Measurements from ENCODE around the gene MAML1.
"Not testable (repeated sequence)": the region's sequence is repeated elsewhere in the genome, so short reads cannot be mapped to it uniquely, and the experiment has no call there.

Gene MAML1

DNA sequence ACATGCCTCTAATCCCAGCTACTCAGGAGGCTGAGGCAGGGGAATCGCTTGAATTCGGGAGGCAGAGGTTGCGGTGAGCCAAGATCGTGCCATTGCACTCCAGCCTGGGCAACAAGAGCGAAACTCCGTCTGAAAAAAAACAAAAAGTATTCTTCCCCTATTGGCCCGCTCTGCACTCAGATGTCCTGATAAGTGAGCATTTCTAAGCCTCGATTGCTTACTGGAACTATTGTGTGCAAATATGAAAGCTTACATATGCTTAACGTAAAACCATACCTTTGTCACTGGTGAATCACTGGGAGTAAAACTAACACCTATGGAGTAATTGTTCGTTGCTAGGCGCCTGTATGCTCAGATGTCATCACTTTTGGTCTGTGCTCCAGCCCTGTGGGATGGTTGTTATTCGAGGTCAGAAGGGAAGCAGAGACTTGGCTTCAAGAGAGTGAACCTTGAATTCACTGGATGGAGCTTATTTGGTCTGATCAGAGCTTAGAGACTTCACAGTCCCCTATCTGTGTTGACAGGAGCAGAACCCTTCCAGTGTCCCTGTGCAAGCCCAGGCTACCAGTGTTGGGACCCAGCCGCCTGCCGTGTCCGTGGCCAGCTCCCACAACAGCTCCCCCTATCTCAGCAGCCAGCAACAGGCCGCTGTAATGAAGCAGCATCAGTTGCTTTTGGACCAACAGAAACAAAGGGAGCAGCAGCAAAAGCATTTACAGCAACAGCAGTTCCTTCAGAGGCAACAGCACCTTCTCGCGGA lies 35.9 kb downstream of the MAML1 start:
- DNase-seq (ENCODE audit: low read depth in 1 of 2, low spot score in 1 of 2), result no peak

DNA sequence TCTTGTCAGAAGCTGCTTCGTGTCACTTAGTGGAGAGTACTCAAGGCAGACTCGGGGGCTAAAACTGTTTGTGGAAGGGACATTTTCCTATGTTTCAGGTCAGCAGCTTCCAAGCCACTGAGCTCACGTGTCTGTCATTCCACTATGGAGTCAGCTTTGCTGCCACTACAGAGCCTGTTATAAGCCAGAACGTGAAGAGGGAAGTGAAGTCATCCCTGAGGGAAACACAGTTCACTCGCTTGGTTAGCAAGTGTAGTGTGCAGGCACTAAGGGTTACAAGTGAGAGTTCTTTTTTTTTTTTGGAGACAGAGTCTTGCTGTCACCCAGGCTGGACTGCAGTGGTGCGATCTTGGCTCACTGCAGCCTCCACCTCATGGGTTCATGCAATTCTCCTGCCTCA lies 36.6 kb downstream of the MAML1 start:
- no peak for DNase-seq (ENCODE audit: low read depth in 1 of 2, low spot score in 1 of 2)

DNA sequence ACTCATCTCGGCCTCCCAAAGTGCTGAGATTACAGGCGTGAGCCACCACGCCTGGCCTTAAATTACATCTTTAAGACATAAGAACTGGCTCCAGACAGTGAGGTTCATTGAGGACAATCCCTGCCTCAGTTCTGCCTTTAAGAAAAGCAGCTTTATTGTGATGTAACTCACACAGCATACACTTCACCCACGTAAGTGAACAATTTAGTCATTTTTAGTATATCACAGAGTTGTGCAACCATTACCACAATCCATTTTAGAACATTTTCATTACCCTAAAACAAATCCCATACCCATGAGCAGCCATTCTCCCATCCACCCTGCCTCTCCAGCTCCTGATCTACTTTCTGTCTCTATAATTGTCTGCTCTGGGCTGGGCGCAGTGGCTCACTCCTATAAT lies 37.2 kb downstream of the MAML1 start:
- no peak for DNase-seq (ENCODE audit: low read depth in 1 of 2, low spot score in 1 of 2)

DNA sequence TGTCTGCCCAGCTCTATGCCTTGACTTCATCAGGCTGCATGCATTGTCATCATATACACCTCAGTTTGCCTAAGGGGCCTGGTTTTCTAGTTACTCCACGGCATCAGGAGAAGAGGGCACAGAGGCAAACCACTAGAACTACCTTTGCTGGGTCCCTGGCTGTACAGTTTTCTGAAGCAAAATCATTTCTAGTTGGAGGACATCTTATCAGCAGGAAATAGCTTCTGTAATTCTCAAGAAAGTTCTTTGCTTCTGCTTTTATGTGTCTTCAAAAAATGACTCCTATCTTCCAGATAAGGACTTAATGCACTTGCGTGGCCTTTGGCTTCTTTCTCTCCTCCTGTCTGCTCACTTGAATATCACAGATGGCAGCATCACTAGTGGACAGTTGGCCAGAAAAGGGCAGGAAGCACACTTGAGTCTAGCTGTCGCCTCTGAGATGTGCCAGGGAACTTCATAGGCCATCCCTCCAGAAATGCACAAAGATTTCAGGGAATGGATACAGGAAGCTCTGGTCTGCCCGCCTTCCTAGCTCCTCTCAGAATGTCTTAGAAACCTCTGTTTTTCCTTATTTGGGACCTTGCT lies 38.8 kb downstream of the MAML1 start:
- DNase-seq (ENCODE audit: low read depth in 1 of 2, low spot score in 1 of 2), result no peak

DNA sequence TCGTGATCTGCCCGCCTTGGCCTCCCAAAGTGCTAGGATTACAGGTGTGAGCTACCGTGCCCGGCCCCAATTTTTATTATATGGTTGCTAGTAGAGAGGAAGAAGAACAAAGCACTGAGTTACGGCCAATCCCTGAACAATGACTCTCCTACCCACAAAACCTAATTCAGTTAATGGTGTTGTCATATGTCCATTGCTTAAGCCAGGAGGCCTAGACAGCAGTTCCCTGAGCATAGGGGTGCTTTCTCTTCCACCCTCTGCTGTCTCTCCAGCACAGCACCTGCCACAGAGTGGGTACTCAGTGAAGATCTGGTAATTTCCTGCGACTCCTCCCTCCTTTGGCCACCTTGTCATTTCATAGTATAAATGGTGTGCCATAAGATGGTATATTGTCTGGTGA lies 39.7 kb downstream of the MAML1 start:
- no peak for DNase-seq (ENCODE audit: low read depth in 1 of 2, low spot score in 1 of 2)

DNA sequence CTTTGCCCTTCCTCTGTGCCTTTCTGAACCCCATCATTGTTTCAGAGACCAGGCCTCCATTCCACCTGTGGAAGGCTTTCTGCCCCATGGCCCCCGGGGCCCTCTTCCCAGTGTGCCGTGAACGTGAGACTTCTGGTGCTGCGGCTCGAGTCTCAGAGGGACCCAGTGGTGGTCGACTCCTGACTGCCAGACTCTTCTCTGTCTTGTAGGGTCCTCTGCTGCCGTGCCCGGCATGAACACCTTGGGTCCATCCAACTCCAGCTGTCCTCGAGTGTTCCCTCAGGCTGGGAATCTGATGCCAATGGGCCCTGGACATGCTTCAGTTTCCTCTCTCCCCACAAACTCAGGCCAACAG lies 41.0 kb downstream of the MAML1 start:
- DNase-seq (ENCODE audit: low read depth in 1 of 2, low spot score in 1 of 2), result no peak

DNA sequence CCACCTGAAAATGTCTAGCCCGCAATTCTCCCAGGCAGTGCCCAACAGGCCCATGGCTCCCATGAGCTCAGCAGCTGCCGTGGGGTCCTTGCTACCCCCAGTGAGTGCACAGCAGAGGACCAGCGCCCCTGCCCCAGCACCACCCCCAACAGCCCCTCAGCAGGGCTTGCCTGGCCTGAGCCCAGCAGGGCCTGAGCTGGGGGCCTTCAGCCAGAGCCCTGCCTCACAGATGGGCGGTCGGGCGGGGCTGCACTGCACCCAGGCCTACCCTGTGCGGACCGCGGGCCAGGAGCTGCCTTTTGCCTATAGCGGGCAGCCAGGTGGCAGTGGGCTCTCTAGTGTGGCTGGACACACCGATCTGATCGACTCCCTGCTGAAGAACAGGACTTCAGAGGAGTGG lies 41.8 kb downstream of the MAML1 start:
- DNase-seq (ENCODE audit: low read depth in 1 of 2, low spot score in 1 of 2), result no peak

DNA sequence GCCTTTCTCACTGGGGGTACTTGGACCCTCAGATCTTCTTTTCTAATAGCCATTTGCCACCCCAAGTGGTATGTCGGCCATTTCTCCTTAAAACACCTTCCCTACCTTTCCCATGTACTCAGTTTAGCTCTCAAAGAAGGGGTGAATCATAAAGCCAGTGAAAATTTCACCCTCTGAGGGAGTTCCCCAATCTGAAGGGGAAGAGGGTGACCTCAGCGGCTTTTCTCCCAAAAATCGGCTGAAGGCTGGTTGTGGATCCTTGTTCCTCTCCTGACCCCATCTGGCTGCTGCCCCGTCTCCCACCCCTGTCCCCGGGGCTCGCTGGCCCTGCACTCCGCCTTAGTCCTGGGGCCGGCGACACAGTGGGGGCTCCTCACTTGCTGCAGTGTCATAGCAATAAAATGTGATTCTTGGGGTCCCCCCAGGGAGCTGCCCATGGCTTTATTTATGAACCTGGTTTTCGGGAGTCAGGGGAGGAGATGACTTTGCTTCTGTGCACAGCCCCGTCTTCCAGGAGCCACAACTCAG lies 43.9 kb downstream of the MAML1 start:
- no peak for DNase-seq (ENCODE audit: low read depth in 1 of 2, low spot score in 1 of 2)

DNA sequence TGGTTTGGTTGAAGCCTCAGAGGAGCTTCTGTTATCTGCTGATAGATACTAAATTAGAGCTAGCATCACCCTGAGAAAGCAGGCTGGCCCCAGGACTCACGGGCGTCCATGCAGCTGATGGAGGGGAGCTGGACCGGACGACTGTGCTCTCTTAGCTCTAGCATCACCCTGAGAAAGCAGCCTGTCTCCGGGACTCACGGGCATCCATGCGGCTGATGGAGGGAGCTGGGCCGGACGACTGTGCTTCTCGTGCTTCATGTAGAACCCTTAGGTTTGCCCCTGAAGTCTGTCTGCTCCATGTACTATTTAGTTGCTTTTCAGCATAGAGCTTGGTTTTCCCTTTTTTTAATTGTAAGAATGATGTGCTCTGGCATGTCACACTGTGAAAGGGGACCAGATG lies 44.8 kb downstream of the MAML1 start:
- DNase-seq (ENCODE audit: low read depth in 1 of 2, low spot score in 1 of 2), result no peak

DNA sequence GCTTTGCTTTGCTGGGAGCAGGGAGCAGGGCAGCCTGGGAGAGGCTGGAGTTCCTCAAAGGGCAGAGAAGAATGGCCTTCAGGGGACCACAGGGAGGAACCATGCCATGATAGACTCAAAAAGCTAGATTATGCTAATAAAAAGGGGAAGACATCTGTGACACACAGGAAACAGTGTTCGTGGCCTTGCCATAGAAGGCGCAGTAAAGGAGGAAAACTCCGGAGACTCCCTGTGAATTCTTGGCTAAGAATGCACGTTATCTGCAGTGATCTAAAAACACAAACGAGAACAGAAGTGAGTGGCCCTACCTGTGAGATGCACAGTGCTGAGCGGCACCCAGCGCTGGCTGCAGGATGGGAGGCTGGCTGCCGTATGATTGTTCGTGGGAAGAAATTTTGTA lies 45.3 kb downstream of the MAML1 start:
- no peak for DNase-seq (ENCODE audit: low read depth in 1 of 2, low spot score in 1 of 2)

DNA sequence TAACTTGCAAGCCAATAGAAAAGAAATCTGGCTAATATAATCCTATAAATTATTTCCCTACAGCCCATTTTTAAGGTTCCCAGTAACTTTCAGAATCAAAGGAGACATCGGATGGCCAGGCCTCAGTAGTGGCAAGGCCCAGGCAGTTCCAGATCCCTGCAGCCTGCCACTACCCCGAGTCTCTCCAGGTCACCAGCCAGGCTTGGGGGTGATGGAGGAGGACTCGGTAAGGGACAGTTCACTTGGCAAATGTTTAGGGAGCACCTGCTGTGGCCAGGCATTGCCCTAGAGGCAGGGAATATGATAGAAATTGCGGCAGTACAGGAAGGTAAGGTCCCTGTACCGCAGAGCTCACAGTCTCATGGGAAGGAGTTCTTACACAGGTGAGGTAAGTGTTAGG lies 46.0 kb downstream of the MAML1 start:
- no peak for DNase-seq (ENCODE audit: low read depth in 1 of 2, low spot score in 1 of 2)

DNA sequence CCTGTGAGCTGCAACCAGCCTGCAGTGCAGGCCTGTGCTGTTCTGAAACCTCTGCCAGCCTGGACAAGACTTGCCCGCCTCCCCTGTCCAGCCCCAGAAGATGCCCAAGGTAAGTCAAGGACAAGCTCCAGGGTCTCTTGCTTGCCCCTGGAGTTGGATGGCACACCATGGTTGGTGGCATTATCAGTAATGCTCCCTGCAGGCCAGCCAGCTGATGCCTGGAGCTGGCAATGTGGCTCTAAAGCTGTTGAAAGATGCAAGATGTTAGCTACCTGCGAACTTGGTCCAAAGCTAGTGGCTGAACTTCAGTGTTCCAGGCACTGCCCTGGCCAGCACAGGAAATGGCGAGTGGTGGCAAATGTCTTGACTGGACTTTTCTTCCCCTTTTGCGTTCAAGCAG lies 47.2 kb downstream of the MAML1 start:
- no peak for DNase-seq (ENCODE audit: low read depth in 1 of 2, low spot score in 1 of 2)

DNA sequence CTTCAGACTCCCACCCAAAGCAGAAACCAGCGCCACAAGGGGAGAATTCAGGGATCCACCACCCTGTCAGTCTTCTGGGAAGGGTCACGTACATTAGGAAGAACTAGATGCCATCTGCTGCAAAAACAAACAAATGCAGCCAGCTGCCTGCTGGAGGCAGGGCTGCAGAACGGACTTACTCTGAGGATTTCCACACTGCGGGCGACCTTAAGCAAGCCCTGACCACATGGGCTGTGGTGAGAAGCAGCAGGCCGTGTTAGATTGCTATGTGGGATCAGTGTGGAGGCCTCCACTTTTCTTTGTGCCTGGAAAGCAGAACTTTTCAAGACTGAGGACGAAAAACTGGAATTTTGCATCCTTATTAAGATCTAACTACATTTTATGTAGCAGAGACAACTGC lies 47.7 kb downstream of the MAML1 start:
- no peak for DNase-seq (ENCODE audit: low read depth in 1 of 2, low spot score in 1 of 2)

DNA sequence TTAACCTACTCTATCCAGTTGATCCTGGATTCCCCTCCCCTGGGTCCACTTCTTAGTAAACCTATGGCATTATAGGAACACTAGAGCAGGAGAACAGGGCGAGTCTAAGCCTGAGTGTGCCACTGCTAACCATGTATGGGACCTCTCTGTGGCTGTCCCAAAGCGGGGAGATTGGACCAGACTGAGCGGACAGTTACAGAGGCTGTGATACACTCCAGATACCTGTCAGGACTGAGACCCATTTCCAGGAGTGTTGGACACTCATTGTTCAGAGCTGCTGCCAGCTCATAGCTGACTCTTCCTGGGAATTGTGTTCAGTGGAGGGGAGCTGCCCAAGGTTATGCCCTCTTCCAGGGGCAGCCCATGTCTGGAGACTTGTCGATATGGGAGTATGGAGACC lies 49.2 kb downstream of the MAML1 start:
- no peak for DNase-seq (ENCODE audit: low read depth in 1 of 2, low spot score in 1 of 2)

DNA sequence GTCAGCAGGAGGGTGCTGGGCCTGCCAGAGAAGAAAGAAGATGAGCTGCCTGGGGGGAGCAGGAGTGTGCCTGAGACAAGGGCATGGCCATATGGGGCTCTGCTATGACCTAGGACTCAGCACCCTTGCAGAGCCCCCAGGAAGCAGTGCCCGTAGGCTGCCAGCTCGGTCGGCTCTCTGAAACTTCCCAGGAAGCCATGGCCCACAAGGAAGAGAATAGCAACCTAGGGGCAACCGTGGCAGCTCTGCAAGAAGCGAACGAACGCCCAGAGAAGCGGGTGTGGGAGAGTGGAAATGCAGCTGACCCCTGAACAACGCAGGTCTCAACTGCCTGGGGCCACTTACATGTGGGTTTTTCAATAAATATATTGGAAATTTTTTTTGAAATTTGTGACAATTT lies 50.5 kb downstream of the MAML1 start:
- no peak for DNase-seq (ENCODE audit: low read depth in 1 of 2, low spot score in 1 of 2)

DNA sequence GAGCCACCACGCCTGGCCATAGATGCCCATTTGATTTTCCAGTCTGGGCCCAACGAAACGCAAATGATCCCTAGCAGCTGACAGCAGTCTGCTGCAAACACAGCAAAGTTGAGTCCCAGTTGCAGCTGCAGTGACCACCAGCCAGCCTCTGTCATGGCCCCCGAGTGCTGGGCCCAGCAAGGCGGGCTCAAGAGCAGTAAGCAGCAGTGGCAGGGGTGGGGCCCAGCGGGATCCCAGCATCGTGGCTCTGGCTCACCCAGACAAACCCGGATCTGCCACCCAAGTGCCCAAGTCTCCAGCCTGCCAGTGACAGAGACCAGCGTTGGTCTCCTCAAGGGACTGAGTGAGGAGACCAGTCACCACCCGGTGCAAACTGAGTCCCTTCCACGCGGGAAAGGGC lies 54.2 kb downstream of the MAML1 start:
- DNase-seq (ENCODE audit: low read depth in 1 of 2, low spot score in 1 of 2), result no peak

DNA sequence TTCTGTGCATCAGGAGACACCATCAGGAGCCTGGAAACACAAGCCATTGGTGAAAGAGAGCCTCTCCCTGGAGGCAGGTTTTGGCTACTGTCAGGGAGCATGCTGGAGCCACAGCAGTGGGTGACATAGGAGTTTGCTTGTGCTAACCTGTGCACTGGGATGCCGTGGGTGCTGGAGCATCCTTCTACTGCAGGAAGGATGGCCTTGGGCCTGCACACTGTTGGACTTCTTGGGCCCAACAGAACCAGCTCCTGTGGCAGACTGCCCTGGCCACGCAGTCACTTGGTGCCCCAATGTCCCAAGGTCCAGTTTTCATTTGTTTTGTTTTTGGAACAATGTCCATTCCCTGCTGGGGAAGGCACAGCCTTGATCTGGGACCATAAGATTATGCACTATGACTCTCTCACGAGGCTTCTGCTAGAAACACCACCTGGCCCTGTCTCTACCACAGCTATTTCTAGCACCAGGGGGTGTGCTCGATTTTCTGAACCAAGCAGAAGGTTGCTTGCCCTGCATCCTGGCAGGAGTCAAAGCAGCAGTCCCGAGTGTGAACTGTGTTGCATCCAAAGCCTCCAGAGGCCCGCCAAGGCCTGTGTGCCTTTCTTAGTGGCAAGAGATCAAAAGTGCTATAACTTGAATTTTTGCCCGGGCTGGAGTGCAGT lies 55.7 kb downstream of the MAML1 start:
- DNase-seq (ENCODE audit: low read depth in 1 of 2, low spot score in 1 of 2), result no peak

DNA sequence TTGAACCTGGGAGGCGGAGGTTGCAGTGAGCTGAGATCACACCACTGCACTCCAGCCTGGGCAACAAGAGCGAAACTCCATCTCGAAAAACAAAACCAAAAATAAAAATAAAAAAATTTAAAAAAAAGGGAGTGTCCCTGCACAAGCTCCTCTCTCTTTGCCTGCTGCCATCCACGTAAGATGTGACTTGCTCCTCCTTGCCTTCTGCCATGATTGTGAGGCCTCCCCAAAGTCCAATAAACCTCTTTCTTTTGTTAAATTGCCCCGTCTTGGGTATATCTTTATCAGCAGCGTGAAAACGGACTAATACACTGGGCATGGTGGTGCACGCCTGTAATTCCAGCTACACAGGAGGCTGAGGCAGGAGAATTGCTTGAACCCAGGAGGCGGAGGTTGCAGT lies 56.7 kb downstream of the MAML1 start:
- not testable (repeated sequence) for DNase-seq (ENCODE audit: low read depth in 1 of 2, low spot score in 1 of 2)

DNA sequence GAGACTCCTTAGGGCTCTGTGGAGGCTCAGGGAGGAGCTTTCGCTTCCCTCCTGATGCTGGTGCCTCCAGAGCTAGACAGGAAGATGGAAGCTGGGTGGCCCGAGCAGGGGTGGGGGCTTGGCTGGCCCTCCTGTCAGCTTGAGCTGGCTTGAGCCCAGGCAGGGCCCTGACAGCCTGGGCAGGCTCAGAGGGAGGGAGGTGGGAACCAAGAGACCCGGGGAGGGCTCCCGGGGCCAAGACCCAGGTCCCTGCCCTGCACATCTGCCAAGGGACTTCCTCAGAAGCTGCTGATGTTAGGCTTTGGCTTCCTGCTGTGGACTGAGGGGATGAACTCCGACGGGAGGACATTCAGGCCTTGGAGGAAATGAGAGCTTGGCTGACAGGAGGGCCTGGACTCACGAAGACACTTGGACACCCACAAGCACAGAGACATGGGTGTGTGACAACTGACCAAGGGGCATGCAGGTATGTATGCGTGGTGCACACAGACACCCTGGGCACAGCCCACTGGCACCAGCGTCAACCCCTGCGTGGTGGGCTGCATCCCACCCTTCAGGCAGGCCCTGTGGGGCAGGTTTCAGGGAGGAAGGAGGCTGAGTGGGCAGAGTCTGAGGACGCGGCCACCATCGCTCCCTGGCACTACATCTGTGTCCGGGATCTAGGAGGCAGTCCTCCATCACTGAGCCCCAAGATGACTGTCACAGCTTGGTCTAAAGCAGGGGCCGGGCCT lies 59.4 kb downstream of the MAML1 start:
- no peak for DNase-seq (ENCODE audit: low read depth in 1 of 2, low spot score in 1 of 2)

DNA sequence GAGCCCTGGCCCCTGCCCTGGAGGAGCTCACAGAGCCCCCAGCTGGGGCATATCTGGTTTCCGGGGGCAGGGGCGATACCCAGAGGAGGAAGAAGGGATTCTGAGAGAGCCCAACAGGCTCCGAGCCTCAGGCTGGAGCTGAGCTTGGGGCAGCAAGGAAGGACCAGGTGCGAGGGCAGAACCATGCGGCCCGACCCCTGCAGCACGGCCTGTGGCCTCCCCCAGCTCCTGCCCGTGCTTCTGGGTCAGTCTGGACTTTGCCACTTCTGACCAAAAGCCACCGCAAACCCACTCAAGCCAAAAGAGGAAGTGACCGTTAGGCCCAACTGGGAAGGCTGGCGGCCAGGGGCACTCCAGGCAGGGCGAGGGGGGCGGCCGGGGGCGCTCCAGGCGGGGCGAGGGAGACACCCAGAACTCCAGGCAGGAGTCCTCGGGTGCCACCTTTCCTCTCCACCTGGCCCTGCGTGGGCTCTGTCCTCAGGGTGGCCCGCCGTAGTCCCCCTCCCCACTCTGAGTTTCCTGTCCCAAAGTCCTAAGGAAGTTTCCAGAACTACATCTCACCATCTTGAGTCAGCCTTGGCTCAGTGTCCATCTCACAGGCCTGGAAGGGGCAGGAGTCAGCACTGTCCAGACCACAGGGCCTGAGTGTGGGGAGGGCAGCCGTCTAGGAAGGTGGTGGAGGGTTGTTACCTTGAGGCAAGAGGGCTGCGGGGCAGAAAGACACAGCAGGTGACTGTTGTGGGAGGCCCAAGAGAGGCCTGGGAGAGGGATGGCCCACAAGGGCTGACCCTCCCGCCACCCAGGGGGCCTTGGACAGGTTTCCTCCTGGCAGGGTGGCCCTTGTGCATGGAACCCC lies 60.2 kb downstream of the MAML1 start:
- DNase-seq (ENCODE audit: low read depth in 1 of 2, low spot score in 1 of 2), result no peak

All from stimulated activated CD4-positive, alpha-beta T cell treated with anti-CD3 and anti-CD28 coated beads, Interleukin-15, amount 100 ng/mL, for 1 hour (primary cell).